HTERT RPE-1 (cell line): ENCODE measurements around the gene OCIAD2.
"Not testable (repeated sequence)": the region's sequence is repeated elsewhere in the genome, so short reads cannot be mapped to it uniquely, and the experiment has no call there.

Experiments used
- in situ Hi-C: fragments of 300-500 bp; cut with MboI; formaldehyde crosslinking; loops from 4 replicates; pipeline ENCODE4 v1.14.3; 2020; ENCODE audit warnings: low sequenced_read_pairs

The OCIAD2 gene, protein sequence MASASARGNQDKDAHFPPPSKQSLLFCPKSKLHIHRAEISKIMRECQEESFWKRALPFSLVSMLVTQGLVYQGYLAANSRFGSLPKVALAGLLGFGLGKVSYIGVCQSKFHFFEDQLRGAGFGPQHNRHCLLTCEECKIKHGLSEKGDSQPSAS

GRCh38 chr4:48906206-48907173 lies at the start of gene OCIAD2:
Gene OCIAD2, minus strand, starts transcription at chr4:48906774. Its CDS starts 2,225 bp downstream, at chr4:48904549.
- in situ Hi-C loops: no loop called here

DNA sequence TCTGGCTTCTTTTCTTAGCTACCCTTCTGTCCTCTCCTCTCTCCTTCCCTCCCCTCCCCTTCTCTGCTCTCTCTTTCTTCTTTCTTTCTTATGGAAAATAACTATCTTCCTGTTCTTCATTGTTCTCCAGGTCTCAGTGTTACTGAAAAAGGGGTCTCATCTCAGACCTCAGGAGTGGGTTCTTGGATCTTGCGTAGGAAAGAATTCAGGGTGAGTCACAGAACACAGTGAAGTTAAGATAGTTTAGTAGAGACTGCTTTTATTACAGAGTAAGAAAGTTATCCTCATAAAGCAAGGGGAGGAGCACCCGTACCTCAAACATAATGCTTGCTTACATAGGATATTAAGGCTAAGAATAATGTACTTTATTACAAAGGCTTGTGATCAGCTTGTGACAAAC lies 47.7 kb upstream of the OCIAD2 start:
- in situ Hi-C loops: no loop called here

- in situ Hi-C loops: no loop called here
Measured at GRCh38 chr4:48949518-48950219, 43.1 kb upstream of the OCIAD2 start.

DNA sequence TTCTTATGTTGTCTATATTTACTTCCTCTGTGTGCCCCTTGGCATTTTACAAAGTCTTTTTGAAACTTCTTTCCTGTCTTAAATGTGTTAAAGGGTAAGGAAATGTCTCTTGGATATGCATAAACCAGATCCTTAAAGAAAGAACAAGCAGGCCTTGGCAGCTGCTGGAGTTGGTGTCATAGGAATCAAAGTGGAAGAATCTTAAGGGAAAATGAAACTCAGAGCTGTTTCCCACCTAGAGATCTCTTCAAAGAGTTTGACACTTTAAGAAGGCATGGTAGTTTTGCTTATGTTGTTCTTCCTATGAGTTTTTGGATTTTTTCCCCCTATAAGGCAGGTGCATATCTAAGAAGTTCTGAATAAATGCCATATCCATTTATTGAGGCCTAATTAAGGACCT lies 42.5 kb upstream of the OCIAD2 start:
- in situ Hi-C loops: no loop called here

DNA sequence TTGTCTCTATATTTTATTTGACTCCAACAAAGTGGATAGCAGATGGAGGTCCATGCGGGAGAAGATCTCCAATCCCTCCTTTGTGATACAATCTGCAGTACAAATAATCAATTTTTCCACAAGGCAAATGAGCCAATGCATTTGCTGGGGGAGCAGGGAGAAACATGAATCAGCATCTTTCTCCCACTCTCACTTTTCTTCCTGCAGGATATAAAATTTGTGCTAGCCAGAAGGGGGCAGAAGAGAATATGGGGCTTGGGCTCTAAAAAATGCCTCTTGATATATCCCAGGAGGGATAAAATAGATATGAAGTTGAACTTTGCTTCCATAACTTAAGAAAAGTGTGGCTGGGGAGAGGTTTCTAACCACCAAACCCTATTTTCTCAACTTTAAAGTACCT lies 41.2 kb upstream of the OCIAD2 start:
- in situ Hi-C loops: no loop called here

DNA sequence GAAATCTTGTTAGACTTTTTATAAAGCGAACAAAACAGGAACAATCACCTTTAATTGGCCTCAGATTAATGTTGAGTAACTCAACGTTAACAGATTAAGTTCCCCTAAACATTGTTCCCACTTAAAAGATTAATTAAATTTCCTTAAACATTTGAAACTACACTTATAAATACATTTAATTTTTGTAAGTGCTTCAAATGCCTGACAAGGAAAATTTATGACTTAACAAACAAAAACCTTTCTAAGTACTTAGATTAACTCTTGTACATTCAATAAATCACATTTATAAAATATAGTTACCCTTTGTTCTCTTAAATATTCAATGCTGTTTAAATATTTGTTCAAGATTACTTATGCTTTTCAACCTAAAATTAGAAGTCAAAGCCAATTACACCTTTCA lies 39.4 kb upstream of the OCIAD2 start:
- in situ Hi-C loops: no loop called here

- in situ Hi-C loops: no loop called here
Measured at GRCh38 chr4:48944756-48945241, 38.2 kb upstream of the OCIAD2 start.

DNA sequence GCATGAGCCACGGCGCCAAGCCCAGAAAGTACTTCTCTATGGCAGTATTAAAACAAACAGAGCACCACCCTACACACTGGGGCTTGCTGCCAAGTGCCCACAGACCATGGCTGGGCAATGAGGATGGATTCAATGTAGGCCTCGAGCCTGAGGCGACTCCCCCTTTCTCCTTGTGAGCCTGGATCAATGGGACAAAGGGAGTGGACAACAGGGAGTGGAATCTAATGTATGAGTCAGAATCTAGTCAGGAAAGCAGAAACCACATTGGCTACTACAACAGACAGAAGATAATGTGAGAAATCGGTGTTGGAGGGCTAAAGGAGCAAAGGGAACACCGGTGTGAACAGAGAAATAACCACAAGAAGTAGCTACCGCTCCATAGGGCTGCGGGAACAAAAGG lies 37.7 kb upstream of the OCIAD2 start:
- in situ Hi-C loops: no loop called here

DNA sequence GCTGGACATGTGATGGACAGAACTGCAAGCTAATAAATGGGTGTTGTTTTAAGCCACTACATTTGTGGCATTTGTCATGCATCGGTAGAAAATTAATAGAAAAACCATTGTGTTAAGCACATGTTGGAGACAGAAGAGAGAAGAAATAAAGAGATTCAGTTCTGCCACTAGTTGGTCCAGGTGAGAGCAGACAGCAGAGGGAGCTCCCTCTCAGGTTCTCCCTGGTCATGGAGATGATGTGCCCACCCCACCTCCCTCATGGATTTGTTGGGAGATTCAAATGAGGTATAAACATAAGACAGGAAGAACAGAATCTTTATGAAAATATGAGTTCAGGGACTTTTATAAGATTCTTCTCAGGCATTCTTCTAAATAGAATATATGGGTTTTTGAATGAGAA lies 36.8 kb upstream of the OCIAD2 start:
- in situ Hi-C loops: no loop called here

GRCh38 chr4:48939785-48940184 lies 33.2 kb upstream of the OCIAD2 start:
- in situ Hi-C loops: no loop called here

DNA sequence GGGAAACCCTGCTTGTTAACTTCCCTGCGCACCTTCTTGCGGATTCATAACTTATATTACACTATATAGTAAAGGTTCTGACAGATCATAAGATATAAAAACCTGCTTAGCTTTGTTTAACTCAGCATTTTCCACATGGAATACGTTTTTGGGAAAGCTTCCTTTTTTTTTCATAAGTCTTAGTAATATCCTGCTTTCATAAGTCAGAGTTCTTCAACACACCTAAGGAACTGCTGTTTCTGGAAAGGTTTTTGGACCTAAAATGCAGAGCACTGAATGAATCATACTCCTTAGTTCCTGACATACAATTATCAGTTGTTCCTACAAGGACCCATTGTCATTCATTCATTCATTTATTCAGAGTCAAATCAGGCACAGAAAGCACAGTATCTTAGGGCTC lies 32.3 kb upstream of the OCIAD2 start:
- in situ Hi-C loops: no loop called here

DNA sequence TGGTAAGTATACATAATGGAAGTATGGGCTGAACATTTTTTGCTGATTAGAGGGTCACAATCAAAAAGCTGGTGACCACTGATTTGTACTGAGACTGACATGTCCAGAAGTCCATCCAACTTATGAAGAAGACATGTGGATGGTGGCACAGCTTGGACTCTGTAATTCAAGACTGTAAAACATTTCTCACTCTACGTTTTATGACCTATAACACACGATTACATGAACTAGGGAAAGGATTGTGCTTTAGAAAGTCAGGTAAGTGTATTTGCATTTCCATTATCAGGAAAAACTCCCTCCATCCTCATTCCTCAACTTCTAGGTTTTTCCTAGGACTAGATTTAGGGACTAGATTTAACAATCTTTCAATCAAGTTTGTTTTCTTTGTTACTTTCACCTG lies 30.5 kb upstream of the OCIAD2 start:
- in situ Hi-C loops: no loop called here

DNA sequence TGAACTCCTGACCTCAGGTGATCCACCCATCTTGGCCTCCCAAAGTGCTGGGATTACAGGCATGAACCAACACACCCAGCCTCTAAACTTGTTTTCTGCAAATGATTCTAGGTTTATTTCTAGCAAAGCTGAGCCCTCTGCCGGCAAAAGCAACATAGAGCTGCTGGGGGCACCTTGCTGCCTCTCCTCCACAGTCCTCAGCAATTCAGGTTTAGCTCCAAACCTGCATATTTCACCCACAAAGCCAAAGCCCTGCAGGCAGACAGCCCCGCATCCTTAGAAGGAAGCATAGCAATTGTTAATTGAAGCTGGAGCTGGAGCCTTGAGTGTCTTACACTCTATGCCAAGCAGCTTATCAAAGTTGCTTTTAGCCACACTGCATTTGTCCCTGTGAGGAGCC lies 24.9 kb upstream of the OCIAD2 start:
- in situ Hi-C loops: no loop called here

- in situ Hi-C loops: no loop called here
Measured at GRCh38 chr4:48930654-48931053, 24.1 kb upstream of the OCIAD2 start.

DNA sequence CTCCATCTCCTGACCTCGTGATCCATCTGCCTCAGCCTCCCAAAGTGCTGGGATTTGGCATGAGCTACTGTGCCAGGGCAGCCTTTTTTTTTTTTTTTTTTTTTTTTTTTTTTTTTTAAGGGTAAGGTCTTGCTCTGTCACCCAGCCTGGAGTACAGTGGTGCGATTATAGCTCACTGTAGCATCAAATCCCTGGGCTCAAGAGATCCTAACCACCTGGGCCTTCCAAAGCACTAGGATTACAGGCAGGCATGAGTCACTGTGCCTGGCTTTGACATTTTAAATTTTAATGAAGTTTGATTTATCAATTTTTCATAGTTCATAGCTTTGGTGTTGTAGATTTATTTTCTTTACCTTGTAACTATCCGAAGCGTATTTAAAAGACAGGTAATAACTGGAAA lies 17.8 kb upstream of the OCIAD2 start:
- in situ Hi-C loops: no loop called here

DNA sequence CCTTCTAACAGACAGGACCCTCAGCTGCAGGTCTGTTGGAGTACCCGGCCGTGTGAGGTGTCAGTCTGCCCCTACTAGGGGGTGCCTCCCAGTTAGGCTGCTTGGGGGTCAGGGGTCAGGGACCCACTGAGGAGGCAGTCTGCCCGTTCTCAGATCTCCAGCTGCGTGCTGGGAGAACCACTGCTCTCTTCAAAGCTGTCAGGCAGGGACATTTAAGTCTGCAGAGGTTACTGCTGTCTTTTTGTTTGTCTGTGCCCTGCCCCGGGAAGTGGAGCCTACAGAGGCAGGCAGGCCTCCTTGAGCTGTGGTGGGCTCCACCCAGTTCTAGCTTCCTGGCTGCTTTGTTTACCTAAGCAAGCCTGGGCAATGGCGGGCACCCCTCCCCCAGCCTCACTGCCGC lies 16.5 kb upstream of the OCIAD2 start:
- in situ Hi-C loops: not testable (repeated sequence)

DNA sequence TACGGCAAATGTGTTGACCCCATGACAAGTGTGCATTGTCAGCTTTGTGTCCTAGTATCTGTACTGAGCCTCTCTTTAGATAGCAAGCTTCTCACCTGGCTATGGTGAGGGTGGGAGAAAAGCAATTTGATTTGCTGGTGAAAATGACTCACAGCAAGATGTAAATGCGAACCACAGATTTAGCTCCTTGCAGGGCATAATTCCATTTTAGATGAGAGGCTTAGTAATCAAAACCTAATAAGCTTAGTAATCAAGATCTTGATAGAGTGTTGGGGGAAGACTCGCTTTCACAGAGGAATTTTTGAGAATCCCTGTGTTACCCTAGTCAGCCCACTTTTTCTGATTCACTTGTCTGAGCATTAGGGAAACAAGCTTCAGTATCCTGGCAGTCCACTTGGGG lies 7.7 kb upstream of the OCIAD2 start:
- in situ Hi-C loops: no loop called here

- in situ Hi-C loops: no loop called here
Measured at GRCh38 chr4:48913346-48913745, 6.8 kb upstream of the OCIAD2 start.

GRCh38 chr4:48912349-48912748 lies 5.8 kb upstream of the OCIAD2 start:
- in situ Hi-C loops: no loop called here

DNA sequence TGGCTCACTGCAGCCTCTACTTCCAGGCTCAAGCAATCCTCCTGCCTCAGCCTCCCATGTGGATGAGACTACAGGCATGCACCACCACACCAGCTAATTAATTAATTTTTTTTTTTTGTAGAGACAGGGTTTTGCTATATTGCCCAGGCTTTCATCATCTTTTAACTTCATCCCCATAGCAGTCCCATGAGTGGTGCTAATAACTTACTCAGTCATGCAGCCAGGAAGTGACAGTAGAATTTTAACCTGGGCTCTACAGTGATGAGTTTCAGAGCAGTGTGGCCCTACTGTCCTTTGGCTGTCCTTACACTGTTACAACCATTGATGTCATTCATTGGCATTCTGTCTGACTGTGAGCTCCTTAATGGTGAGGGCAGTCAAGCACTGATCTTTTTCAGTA lies 3.9 kb upstream of the OCIAD2 start:
- in situ Hi-C loops: no loop called here

DNA sequence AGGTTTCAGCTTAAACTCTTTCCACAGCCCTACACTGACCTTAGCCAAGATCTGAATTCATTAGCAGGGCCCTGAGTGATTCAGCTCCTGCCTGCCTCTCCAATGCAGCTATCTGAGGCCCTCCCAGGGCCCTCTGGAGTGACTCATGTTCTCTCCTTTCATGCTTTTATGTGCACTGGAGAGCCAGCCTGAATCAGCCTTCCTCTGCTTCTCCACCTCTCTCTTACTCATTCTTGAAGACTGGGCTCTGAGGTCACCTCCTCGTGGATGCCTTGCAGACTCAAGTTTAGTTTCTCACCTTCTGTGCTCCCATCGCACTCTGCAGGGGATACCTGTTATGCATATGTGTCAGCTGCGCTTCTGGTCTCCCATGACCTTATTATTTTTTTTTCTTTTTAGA lies 3.1 kb upstream of the OCIAD2 start:
- in situ Hi-C loops: no loop called here

- in situ Hi-C loops: no loop called here
Measured at GRCh38 chr4:48908687-48909086, 2.1 kb upstream of the OCIAD2 start.
